Measurements from ENCODE around the gene STKLD1. TPM values are rescaled to one million over a fixed set of nuclear protein-coding genes. Genes with fewer than 3 reads are reported as not detected.
A peak's percentile ranks its signal among the peaks of the same experiment; 100 is the strongest.
"Not testable (repeated sequence)": the region's sequence is repeated elsewhere in the genome, so short reads cannot be mapped to it uniquely, and the experiment has no call there.

Gene STKLD1
- total and polyA plus RNA-seq, 4 donors: 1.2 to 7.5 (median 3.0) TPM

DNA sequence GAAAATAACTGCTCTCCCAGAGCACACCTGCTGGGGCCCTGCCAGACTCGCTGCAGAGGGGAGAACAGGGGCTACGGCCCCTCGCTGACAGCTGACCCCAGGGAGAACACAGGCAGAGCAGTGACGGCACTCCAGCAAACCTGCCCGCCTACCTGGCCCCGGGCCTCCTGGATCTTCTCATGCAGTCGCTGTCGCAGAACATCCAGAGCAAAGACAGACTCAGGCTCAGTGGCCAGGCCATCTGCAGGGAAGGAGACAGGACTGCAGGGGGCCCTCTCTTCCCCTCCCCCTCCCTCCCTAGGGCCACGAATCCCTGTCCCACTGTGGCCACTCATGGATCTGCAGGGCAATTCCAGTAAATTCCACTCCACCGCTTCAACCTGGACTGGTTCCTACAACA, 42.6 kb upstream of the STKLD1 start:
- no peak for DNase-seq (ENCODE audit: low read depth in 4 of 6, low spot score in 6 of 6)
- H3K27ac ChIP-seq (ENCODE audit: low read depth, low read length): no peak overlapping the region
- H3K4me1 ChIP-seq (ENCODE audit: control insufficient read depth, insufficient read depth, low read length): peaks cover 26% of the 10 kb centered on the region
- 94% methylated on average over 10 of the region's 10 CpGs for WGBS (ENCODE audit: insufficient coverage)
- peaks cover 44% of the 10 kb centered on the region for H3K36me3 ChIP-seq (ENCODE audit: control insufficient read depth, insufficient read depth, low read length)
- H3K4me3 ChIP-seq (ENCODE audit: low read depth, low read length): no peak overlapping the region
- H3K9me3 ChIP-seq (ENCODE audit: control insufficient read depth, insufficient read depth, low read length): no peaks in the 10 kb centered on the region
- no peaks in the 10 kb centered on the region for H3K27me3 ChIP-seq (ENCODE audit: control insufficient read depth, insufficient read depth, low read length)

DNA sequence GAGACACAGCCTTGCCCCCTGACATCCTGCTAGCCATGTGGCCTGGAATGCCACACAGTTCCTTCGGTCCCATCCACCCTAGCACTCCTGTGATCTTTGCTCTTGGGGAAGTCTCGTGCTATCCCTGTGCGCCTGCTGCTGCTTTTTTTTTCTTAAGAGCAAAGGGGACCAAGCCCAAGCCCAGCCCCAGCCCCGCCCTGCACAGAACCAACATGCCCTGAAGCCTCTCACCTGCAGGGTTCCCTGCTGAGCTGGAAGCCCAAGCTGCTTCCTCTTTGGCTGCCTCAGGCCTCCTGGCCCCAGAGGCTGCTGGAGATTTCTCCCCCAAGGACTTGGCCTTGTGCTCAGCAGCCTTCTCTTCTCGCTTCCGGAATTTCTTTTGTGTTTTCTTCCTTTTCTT, 42.0 kb upstream of the STKLD1 start:
- no peak overlapping the region for H3K4me3 ChIP-seq (ENCODE audit: low read depth, low read length)

DNA sequence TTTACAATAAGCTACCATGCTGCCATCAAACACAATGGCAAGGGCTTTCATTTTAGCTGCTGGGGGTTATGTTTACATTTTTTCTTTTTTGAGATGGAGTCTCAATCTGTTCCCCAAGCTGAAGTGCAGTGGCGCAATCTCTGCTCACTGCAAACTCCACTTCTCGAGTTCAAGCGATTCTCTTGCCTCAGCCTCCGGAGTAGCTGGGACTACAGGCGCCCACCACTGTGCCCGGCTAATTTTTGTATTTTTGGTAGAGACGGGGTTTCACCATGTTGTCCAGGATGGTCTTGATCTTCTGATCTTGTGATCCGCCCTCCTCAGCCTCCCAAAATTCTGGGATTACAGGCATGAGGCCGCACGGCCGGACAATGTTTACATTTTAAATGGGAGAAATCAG, 41.3 kb upstream of the STKLD1 start:
- H3K36me3 ChIP-seq (ENCODE audit: control insufficient read depth, insufficient read depth, low read length): peaks cover 54% of the 10 kb centered on the region
- H3K4me1 ChIP-seq (ENCODE audit: control insufficient read depth, insufficient read depth, low read length): peaks cover 26% of the 10 kb centered on the region
- H3K9me3 ChIP-seq (ENCODE audit: control insufficient read depth, insufficient read depth, low read length); DNase-seq (ENCODE audit: low read depth in 4 of 6, low spot score in 6 of 6); H3K27me3 ChIP-seq (ENCODE audit: control insufficient read depth, insufficient read depth, low read length); H3K27ac ChIP-seq (ENCODE audit: low read depth, low read length): not testable (repeated sequence)
- peak overlapping the region; percentile 96 for H3K4me3 ChIP-seq (ENCODE audit: low read depth, low read length)
- WGBS (ENCODE audit: insufficient coverage): 87% methylated on average over 10 of the region's 11 CpGs

More for the DNA sequence above, 42.0 kb upstream of the STKLD1 start:
- no peaks in the 10 kb centered on the region for H3K27me3 ChIP-seq (ENCODE audit: control insufficient read depth, insufficient read depth, low read length)
- DNase-seq (ENCODE audit: low read depth in 4 of 6, low spot score in 6 of 6): no peak
- no peak overlapping the region for H3K27ac ChIP-seq (ENCODE audit: low read depth, low read length)
- peaks cover 26% of the 10 kb centered on the region for H3K4me1 ChIP-seq (ENCODE audit: control insufficient read depth, insufficient read depth, low read length)
- WGBS (ENCODE audit: insufficient coverage): 85% methylated on average over 6 of the region's 6 CpGs
- no peaks in the 10 kb centered on the region for H3K9me3 ChIP-seq (ENCODE audit: control insufficient read depth, insufficient read depth, low read length)
- H3K36me3 ChIP-seq (ENCODE audit: control insufficient read depth, insufficient read depth, low read length): peaks cover 49% of the 10 kb centered on the region

DNA sequence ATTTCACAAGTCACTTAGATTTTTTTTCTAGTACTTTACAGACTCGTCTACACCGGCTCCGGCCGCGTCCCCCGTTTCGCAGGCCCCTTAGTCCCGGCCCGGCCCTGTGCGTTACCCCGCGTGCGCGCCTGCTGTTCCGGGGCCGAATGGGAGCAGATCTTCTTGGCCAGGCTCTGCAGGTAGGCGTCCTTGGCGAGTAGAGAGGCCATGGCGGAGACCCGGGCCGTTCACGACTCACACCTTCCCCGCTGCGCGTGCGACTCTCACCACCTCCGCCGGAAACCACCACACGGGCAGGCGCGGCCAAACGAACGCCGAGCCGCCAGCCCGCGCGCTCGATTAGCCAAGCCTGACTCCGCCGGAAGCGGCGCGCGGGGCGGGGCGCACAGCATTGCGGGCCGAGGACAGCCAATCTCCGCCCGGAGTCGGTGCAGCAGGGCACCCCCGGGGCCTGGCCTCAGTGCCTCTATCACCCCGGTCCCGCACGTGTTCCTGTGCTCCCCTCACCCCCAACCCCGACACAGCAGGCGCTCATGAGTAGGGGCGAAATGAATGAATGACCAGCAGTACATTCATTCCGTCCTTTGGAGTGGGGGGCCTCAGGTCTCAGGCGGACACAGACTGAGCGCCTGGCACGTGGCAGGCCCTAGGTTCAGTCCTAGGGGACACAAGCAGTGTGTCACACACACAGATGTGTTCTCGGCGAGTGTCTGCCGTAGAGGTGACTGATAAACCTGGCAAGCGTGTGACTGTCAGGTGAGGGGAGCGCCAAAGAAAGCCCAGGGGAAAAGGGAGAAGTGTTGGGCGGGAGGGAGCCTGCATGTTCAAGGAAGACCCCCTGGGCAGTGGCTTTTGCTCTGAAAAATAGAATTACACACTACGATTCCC, 40.0 kb upstream of the STKLD1 start, which contains the start of gene SURF6:
Gene SURF6 (minus strand): TSS at position 265 of the 888 bp plus-strand sequence. CDS start 56 bp downstream, at position 209.
- peak within 1 kb of the TSS; percentile 76 for H3K27ac ChIP-seq (ENCODE audit: low read depth, low read length)
- H3K9me3 ChIP-seq (ENCODE audit: control insufficient read depth, insufficient read depth, low read length): no peaks in the 10 kb centered on the region
- peak within 1 kb of the TSS; percentile 96 for H3K4me3 ChIP-seq (ENCODE audit: low read depth, low read length)
- H3K27me3 ChIP-seq (ENCODE audit: control insufficient read depth, insufficient read depth, low read length): no peaks in the 10 kb centered on the region
- peaks cover 58% of the 10 kb centered on the region for H3K36me3 ChIP-seq (ENCODE audit: control insufficient read depth, insufficient read depth, low read length)
- DNase-seq (ENCODE audit: low read depth in 4 of 6, low spot score in 6 of 6): peak; percentile 79 to 97 (median 89)
- WGBS (ENCODE audit: insufficient coverage): under 1% methylated on average over 65 of the region's 70 CpGs
- peaks cover 26% of the 10 kb centered on the region for H3K4me1 ChIP-seq (ENCODE audit: control insufficient read depth, insufficient read depth, low read length)

DNA sequence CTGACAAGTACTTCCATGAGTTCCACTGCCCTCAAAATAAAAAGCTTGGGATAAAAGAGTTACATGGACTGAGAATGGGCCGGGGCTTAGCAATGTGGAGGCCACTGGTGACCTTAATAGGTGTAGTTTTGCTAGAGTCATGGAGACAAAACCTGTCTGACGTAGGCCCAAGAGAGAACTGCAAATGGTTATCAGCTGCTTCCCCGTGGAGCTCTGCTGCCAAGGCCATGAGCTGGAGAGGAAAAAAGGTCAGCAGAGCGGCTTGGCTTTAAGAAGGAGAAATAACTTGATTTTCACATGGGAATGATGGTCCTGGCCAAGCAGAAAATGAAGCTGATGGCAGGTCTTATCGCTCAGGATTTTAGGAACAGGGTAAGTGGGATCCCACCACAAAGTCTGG, 36.5 kb upstream of the STKLD1 start:
- no peak for DNase-seq (ENCODE audit: low read depth in 4 of 6, low spot score in 6 of 6)
- Histone ChIP-seq H3K4me1 (ENCODE audit: control insufficient read depth, insufficient read depth, low read length) (peaks cover 19% of the 10 kb centered on the region), H3K27me3 (ENCODE audit: control insufficient read depth, insufficient read depth, low read length) (no peaks in the 10 kb centered on the region), H3K4me3 (ENCODE audit: low read depth, low read length) (no peak overlapping the region), H3K36me3 (ENCODE audit: control insufficient read depth, insufficient read depth, low read length) (peaks cover 61% of the 10 kb centered on the region), H3K9me3 (ENCODE audit: control insufficient read depth, insufficient read depth, low read length) (no peaks in the 10 kb centered on the region), H3K27ac (ENCODE audit: low read depth, low read length) (no peak overlapping the region)
- WGBS (ENCODE audit: insufficient coverage): 91% methylated on average over 5 of the region's 5 CpGs

DNA sequence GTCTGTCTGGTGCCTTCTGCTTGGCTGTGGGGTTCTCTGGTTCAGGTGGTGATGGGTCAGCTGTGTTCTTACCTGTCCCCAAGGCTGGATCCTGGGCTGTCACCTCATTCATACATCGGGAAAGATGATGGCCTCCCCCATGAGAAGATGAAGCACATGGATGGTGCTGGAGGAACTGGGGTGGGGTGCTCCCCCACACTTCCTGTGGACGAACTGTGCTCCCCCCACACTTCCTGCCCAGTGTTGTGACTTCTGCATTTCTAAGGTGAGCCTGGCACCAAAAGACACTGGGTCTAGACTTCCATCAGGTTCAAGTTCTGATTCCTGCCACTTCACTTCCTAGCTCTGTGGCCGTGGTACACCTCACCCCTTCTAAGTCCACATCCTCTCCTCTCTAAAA, 35.9 kb upstream of the STKLD1 start:
- H3K27ac ChIP-seq (ENCODE audit: low read depth, low read length): no peak overlapping the region
- H3K36me3 ChIP-seq (ENCODE audit: control insufficient read depth, insufficient read depth, low read length): peaks cover 67% of the 10 kb centered on the region
- 100% methylated on average over 1 of the region's 3 CpGs for WGBS (ENCODE audit: insufficient coverage)
- H3K4me1 ChIP-seq (ENCODE audit: control insufficient read depth, insufficient read depth, low read length): peaks cover 12% of the 10 kb centered on the region
- no peak overlapping the region for H3K4me3 ChIP-seq (ENCODE audit: low read depth, low read length)
- no peaks in the 10 kb centered on the region for H3K9me3 ChIP-seq (ENCODE audit: control insufficient read depth, insufficient read depth, low read length)
- DNase-seq (ENCODE audit: low read depth in 4 of 6, low spot score in 6 of 6): no peak
- no peaks in the 10 kb centered on the region for H3K27me3 ChIP-seq (ENCODE audit: control insufficient read depth, insufficient read depth, low read length)

DNA sequence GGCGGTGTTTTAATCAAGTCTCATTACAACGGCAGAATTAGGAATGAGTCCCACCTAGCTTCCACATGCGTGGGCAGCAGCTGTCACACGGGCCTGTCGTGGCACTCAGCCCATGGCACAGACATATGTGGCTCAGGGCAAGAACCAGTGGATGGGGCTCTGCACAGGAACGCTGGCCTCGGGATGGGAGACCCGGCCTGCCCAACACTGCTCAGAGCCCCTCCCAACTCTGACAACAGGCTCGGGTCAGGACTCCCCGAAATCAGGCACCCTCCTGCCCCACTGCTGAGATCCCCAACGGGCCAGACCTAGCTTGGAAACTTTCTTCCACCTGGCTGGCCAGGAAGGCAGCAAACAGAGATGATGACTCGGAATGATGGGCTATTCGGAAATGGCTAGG, 35.2 kb upstream of the STKLD1 start:
- no peak overlapping the region for H3K4me3 ChIP-seq (ENCODE audit: low read depth, low read length)
- H3K36me3 ChIP-seq (ENCODE audit: control insufficient read depth, insufficient read depth, low read length): peaks cover 73% of the 10 kb centered on the region
- no peaks in the 10 kb centered on the region for H3K27me3 ChIP-seq (ENCODE audit: control insufficient read depth, insufficient read depth, low read length)
- WGBS (ENCODE audit: insufficient coverage): 94% methylated on average over 13 of the region's 13 CpGs
- no peak overlapping the region for H3K27ac ChIP-seq (ENCODE audit: low read depth, low read length)
- no peak for DNase-seq (ENCODE audit: low read depth in 4 of 6, low spot score in 6 of 6)
- H3K9me3 ChIP-seq (ENCODE audit: control insufficient read depth, insufficient read depth, low read length): no peaks in the 10 kb centered on the region
- peaks cover 11% of the 10 kb centered on the region for H3K4me1 ChIP-seq (ENCODE audit: control insufficient read depth, insufficient read depth, low read length)

DNA sequence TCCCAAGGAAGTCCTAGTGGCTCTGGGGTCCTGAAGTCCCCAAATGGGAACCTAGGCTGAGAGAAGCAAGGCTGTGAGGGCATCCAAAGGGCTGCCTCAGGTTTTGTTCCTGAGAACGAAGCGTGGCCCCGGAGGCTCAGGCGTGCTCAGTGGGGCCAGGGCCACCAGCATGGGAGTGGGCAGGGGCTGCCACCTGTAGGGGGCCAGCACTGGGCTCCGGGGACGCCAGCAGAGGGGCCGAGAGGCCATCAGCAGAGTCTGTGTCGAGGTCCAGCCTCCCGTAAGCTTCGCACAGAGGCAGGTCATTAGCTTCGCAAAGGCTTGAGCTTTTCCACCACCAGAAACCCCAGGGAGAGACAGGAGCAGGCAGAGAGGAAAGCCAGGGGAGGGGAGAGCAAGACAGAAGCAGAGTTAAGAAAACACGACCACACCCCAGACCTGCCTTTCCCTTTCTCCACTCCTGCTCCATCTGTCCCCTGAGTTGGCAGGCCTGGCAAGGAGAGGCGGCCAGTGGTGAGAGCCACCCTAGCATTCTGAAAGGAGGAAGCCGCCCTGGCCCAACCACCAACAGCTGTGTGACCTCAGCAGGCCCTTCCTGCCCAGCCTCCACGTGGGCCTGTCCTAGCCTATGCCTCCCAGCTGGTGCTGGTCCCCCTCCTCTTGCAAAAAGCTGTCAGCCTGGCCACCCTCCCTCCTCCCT, 34.6 kb upstream of the STKLD1 start:
- Histone ChIP-seq H3K27ac (ENCODE audit: low read depth, low read length) (no peak overlapping the region), H3K4me3 (ENCODE audit: low read depth, low read length) (no peak overlapping the region), H3K27me3 (ENCODE audit: control insufficient read depth, insufficient read depth, low read length) (no peaks in the 10 kb centered on the region), H3K4me1 (ENCODE audit: control insufficient read depth, insufficient read depth, low read length) (peaks cover 14% of the 10 kb centered on the region), H3K36me3 (ENCODE audit: control insufficient read depth, insufficient read depth, low read length) (peaks cover 79% of the 10 kb centered on the region), H3K9me3 (ENCODE audit: control insufficient read depth, insufficient read depth, low read length) (no peaks in the 10 kb centered on the region)
- no peak for DNase-seq (ENCODE audit: low read depth in 4 of 6, low spot score in 6 of 6)
- WGBS (ENCODE audit: insufficient coverage): 93% methylated on average over 8 of the region's 15 CpGs

DNA sequence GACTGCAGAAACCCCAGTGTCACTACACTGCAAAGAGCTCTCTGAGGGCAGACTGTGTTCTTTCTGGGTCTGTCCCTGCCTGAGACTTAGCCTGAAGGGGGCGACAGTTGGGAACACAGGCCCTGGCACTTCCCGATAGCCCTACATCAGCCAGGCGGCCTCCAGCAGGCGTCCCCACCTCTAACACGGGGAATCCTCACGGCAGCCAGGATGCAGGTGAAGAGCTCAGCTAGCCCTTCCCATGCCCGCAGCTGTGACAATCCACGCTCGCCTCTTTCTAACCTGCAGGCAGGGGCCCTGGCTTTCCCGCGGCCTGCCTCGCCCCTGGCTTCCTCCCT, 34.1 kb upstream of the STKLD1 start:
- H3K27ac ChIP-seq (ENCODE audit: low read depth, low read length): no peak overlapping the region
- no peak overlapping the region for H3K4me3 ChIP-seq (ENCODE audit: low read depth, low read length)
- peaks cover 14% of the 10 kb centered on the region for H3K4me1 ChIP-seq (ENCODE audit: control insufficient read depth, insufficient read depth, low read length)
- 64% methylated on average over 12 of the region's 12 CpGs for WGBS (ENCODE audit: insufficient coverage)
- peaks cover 82% of the 10 kb centered on the region for H3K36me3 ChIP-seq (ENCODE audit: control insufficient read depth, insufficient read depth, low read length)
- no peak for DNase-seq (ENCODE audit: low read depth in 4 of 6, low spot score in 6 of 6)
- H3K27me3 ChIP-seq (ENCODE audit: control insufficient read depth, insufficient read depth, low read length): no peaks in the 10 kb centered on the region
- H3K9me3 ChIP-seq (ENCODE audit: control insufficient read depth, insufficient read depth, low read length): no peaks in the 10 kb centered on the region

All from spinal cord (tissue), 10 donors.